ENCODE results near the gene FOXP1. TPM values are rescaled to one million over a fixed set of nuclear protein-coding genes. Genes with fewer than 3 reads are reported as not detected.

Gene FOXP1
- total and polyA plus RNA-seq, 3 donors from 2014 or later, result 37.8 to 105 (median 75.9) TPM

GRCh38 chr3:71033681-71034220, 549.8 kb downstream of the FOXP1 start:
- DNase-seq, result no peak
- Histone ChIP-seq H3K4me3 (no peak overlapping the region), H3K4me1 (no peaks in the 10 kb centered on the region)

GRCh38 chr3:71031914-71032521, 551.5 kb downstream of the FOXP1 start:
- TF ChIP-seq CTCF (IDR thresholded peaks at IDR 0.05) (no peak), POLR2A (IDR thresholded peaks at IDR 0.05) (no peak)
- Histone ChIP-seq H3K36me3 (ENCODE audit: low read depth, missing control alignments) (no peaks in the 10 kb centered on the region), H3K27ac (no peak overlapping the region), H3K4me1 (no peaks in the 10 kb centered on the region), H3K27me3 (no peaks in the 10 kb centered on the region), H3K4me3 (no peak overlapping the region), H3K9me3 (no peaks in the 10 kb centered on the region)
- intact Hi-C loops (cut with DNase I; ENCODE audit: low total_unique reads), result no loop called here
- no peak for DNase-seq
- 81 to 84% methylated on average over 13 of the region's 13 CpGs for WGBS, 2 donors

More at GRCh38 chr3:71033681-71034220, 549.8 kb downstream of the FOXP1 start:
- no peak overlapping the region for H3K27ac ChIP-seq
- intact Hi-C loops (cut with DNase I; ENCODE audit: low total_unique reads), result no loop called here
- H3K9me3 ChIP-seq, result no peaks in the 10 kb centered on the region
- no peak for TF ChIP-seq CTCF (IDR thresholded peaks at IDR 0.05)
- TF ChIP-seq POLR2A (IDR thresholded peaks at IDR 0.05), result no peak
- no peaks in the 10 kb centered on the region for H3K36me3 ChIP-seq (ENCODE audit: low read depth, missing control alignments)
- H3K27me3 ChIP-seq, result no peaks in the 10 kb centered on the region
- whole genome bisulfite sequencing, 2 donors, result 91 to 98% methylated on average over 9 of the region's 9 CpGs

GRCh38 chr3:71031181-71031580, 552.3 kb downstream of the FOXP1 start:
- Histone ChIP-seq H3K9me3 (no peaks in the 10 kb centered on the region), H3K27ac (no peak overlapping the region), H3K36me3 (ENCODE audit: low read depth, missing control alignments) (no peaks in the 10 kb centered on the region), H3K4me3 (no peak overlapping the region), H3K27me3 (no peaks in the 10 kb centered on the region), H3K4me1 (no peaks in the 10 kb centered on the region)
- 67 to 72% methylated on average over 1 of the region's 1 CpG for WGBS, 2 donors
- intact Hi-C loops (cut with DNase I; ENCODE audit: low total_unique reads), result no loop called here
- TF ChIP-seq POLR2A (IDR thresholded peaks at IDR 0.05), result no peak
- no peak for TF ChIP-seq CTCF (IDR thresholded peaks at IDR 0.05)
- DNase-seq, result no peak

- Histone ChIP-seq H3K27me3 (no peaks in the 10 kb centered on the region), H3K4me3 (no peak overlapping the region), H3K36me3 (ENCODE audit: low read depth, missing control alignments) (no peaks in the 10 kb centered on the region), H3K27ac (no peak overlapping the region), H3K4me1 (no peaks in the 10 kb centered on the region), H3K9me3 (no peaks in the 10 kb centered on the region)
- intact Hi-C loops (cut with DNase I; ENCODE audit: low total_unique reads), result no loop called here
- no peak for DNase-seq
- no peak for TF ChIP-seq POLR2A (IDR thresholded peaks at IDR 0.05)
- TF ChIP-seq CTCF (IDR thresholded peaks at IDR 0.05), result no peak
- 94 to 95% methylated on average over 5 of the region's 5 CpGs for WGBS, 2 donors
Observed at GRCh38 chr3:71030748-71031147, 552.8 kb downstream of the FOXP1 start.

GRCh38 chr3:71029770-71030169, 553.8 kb downstream of the FOXP1 start:
- no peak for DNase-seq
- no peaks in the 10 kb centered on the region for H3K4me1 ChIP-seq
- no peaks in the 10 kb centered on the region for H3K9me3 ChIP-seq
- no peak overlapping the region for H3K4me3 ChIP-seq
- WGBS, 2 donors, result 93 to 97% methylated on average over 3 of the region's 3 CpGs
- no peak overlapping the region for H3K27ac ChIP-seq
- intact Hi-C loops (cut with DNase I; ENCODE audit: low total_unique reads), result no loop called here
- no peaks in the 10 kb centered on the region for H3K27me3 ChIP-seq
- TF ChIP-seq CTCF (IDR thresholded peaks at IDR 0.05), result no peak
- H3K36me3 ChIP-seq (ENCODE audit: low read depth, missing control alignments), result no peaks in the 10 kb centered on the region
